ENCODE results near the gene TMEM179. TPM values are rescaled to one million over a fixed set of nuclear protein-coding genes. Genes with fewer than 3 reads are reported as not detected.

Gene TMEM179
- total RNA-seq, 1 experiment from 2014 or later, result not detected

DNA sequence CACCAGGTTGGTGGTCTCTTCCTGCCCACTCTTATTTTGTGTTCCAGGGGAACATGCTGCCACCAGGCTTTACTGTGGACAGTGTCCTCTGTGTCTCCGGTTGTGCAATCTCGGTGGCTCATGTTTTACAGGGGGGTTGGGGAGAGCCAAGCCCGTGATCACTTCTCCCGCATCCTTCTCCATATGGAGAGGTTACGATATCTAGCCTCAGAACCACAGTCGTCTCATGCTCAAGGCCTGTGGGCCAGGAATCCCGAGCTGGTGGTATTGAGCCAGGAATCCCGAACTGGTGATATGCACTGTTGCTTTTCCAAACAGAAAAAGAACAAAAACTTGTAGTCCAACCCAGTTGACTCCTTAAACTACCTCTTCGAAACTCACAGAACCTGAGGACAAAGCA is 47.8 kb upstream of the TMEM179 start:
- no peak overlapping the region for H3K4me3 ChIP-seq (ENCODE audit: low read length)
- TF ChIP-seq EZH2phosphoT487 (IDR thresholded peaks at IDR 0.05; ENCODE audit: borderline replicate concordance, low read length) (no peak), EZH2 (IDR thresholded peaks at IDR 0.05; ENCODE audit: low read length, unreplicated experiment) (no peak)
- TF ChIP-seq, protein P1, sequence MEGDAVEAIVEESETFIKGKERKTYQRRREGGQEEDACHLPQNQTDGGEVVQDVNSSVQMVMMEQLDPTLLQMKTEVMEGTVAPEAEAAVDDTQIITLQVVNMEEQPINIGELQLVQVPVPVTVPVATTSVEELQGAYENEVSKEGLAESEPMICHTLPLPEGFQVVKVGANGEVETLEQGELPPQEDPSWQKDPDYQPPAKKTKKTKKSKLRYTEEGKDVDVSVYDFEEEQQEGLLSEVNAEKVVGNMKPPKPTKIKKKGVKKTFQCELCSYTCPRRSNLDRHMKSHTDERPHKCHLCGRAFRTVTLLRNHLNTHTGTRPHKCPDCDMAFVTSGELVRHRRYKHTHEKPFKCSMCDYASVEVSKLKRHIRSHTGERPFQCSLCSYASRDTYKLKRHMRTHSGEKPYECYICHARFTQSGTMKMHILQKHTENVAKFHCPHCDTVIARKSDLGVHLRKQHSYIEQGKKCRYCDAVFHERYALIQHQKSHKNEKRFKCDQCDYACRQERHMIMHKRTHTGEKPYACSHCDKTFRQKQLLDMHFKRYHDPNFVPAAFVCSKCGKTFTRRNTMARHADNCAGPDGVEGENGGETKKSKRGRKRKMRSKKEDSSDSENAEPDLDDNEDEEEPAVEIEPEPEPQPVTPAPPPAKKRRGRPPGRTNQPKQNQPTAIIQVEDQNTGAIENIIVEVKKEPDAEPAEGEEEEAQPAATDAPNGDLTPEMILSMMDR (conservative IDR thresholded peaks at IDR 0.05; ENCODE audit: low read depth, low read length), result no peak
- intact Hi-C loops (cut with micrococcal nuclease), result no loop called here
- BruUV-seq (replicated peaks), result no TSS peak
- CTCF ChIA-PET, result no interaction called here
- POLR2A ChIA-PET (ENCODE audit: unreplicated experiment), result no interaction called here
- no peak for DNase-seq
- H2AFZ ChIP-seq (ENCODE audit: low read length), result no peak overlapping the region
- H3K4me2 ChIP-seq (ENCODE audit: low read length), result no peak overlapping the region
- no peak overlapping the region for H3K9ac ChIP-seq (ENCODE audit: low read length)
- H3K27me3 ChIP-seq (ENCODE audit: low read length), result no peaks in the 10 kb centered on the region
- H3K27ac ChIP-seq (ENCODE audit: low read length), result no peak overlapping the region
- H3F3A ChIP-seq (ENCODE audit: low read length, unreplicated experiment), result no peaks in the 10 kb centered on the region
- no peaks in the 10 kb centered on the region for H4K20me1 ChIP-seq (ENCODE audit: low read length)
- no peaks in the 10 kb centered on the region for H3K9me2 ChIP-seq (replicated peaks; ENCODE audit: low read length)
- no peaks in the 10 kb centered on the region for H3K36me3 ChIP-seq (ENCODE audit: low read depth, low read length)
- no peak for ATAC-seq
- no peaks in the 10 kb centered on the region for H3K79me2 ChIP-seq (ENCODE audit: low read length)
- H3K4me1 ChIP-seq (ENCODE audit: insufficient read depth, low read length), result no peaks in the 10 kb centered on the region
- no peaks in the 10 kb centered on the region for H3K9me3 ChIP-seq (ENCODE audit: low read length)

DNA sequence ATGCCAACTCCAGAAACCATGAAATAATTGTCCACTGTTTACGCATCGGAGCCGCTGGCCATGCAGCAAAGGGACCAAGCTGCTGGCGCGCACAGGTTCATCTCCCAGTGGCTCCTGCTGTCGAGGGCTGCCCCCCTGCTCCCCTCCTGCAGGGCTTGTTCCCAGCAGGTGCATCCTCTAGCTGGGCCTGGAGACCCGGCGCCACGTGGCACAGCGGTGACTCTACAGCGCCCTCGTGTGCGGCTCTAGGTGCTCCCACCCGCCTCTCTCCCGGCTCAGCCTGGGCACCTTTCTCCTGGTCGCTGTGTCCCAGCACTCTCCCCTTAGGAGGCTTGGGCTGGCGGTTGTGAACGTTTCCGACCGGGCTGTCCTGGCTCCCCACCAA is 47.3 kb upstream of the TMEM179 start:
- CTCF ChIA-PET, result no interaction called here
- no peaks in the 10 kb centered on the region for H3K36me3 ChIP-seq (ENCODE audit: low read depth, low read length)
- ATAC-seq (no peak), DNase-seq (no peak)
- no peaks in the 10 kb centered on the region for H4K20me1 ChIP-seq (ENCODE audit: low read length)
- intact Hi-C loops (cut with micrococcal nuclease), result loop anchor here (2.0 kb wide), 1 partner anchor 37 kb away; the partner anchor contains the start of gene INF2
- H3K9ac ChIP-seq (ENCODE audit: low read length), result no peak overlapping the region
- TF ChIP-seq EZH2 (IDR thresholded peaks at IDR 0.05; ENCODE audit: low read length, unreplicated experiment) (no peak), EZH2phosphoT487 (IDR thresholded peaks at IDR 0.05; ENCODE audit: borderline replicate concordance, low read length) (no peak)
- TF ChIP-seq, protein P1 (conservative IDR thresholded peaks at IDR 0.05; ENCODE audit: low read depth, low read length), result no peak
- no peak overlapping the region for H3K27ac ChIP-seq (ENCODE audit: low read length)
- no peaks in the 10 kb centered on the region for H3F3A ChIP-seq (ENCODE audit: low read length, unreplicated experiment)
- H3K27me3 ChIP-seq (ENCODE audit: low read length), result no peaks in the 10 kb centered on the region
- no peaks in the 10 kb centered on the region for H3K9me2 ChIP-seq (replicated peaks; ENCODE audit: low read length)
- POLR2A ChIA-PET (ENCODE audit: unreplicated experiment), result no interaction called here
- no peaks in the 10 kb centered on the region for H3K4me1 ChIP-seq (ENCODE audit: insufficient read depth, low read length)
- H3K4me3 ChIP-seq (ENCODE audit: low read length), result no peak overlapping the region
- H2AFZ ChIP-seq (ENCODE audit: low read length), result no peak overlapping the region
- H3K9me3 ChIP-seq (ENCODE audit: low read length), result no peaks in the 10 kb centered on the region
- BruUV-seq (replicated peaks), result no TSS peak
- no peaks in the 10 kb centered on the region for H3K79me2 ChIP-seq (ENCODE audit: low read length)
- no peak overlapping the region for H3K4me2 ChIP-seq (ENCODE audit: low read length)

DNA sequence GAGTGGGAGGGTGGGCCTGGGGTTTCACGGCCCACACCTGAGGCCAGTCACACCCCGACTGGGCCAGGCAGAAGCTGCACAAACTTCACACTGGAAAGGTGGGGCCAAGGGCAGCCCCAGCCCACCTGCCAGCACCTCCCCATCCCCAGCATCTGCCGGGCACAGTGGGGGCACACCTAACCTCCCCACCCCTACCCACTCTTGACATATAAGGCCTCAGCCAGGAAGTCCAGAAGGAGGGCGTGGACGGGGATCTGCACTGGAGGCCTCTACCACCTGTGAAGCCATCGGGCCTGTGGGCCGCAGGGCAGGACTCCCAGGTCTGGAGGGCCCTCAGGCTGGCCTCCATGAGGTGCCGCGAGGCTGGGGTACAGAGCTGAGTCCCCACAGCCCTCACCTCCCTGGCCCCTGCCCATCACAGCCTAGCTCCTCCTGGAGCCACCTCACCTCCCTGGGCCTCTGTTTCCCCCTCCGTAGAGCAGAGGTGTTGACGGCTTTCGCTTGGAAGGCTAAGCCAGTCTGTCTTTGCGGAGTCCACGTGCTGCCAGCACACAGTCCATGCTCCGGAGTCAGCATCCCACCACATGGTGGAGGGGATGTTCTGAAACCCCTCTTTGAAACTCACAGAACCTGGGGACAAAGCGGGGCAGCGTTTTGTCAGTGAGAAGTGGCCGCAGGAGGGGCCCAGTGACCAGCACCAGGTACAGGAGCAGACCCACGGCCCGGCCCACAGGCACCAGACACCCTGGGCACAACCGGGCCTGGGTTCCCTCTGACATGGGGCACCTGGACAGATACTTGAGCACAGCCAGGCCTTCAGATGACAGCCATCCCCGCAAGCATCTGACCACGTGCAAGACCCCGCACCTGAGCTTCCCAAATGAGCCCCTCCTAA is 46.7 kb upstream of the TMEM179 start:
- no peaks in the 10 kb centered on the region for H3K79me2 ChIP-seq (ENCODE audit: low read length)
- no peak overlapping the region for H2AFZ ChIP-seq (ENCODE audit: low read length)
- POLR2A ChIA-PET (ENCODE audit: unreplicated experiment), result no interaction called here
- H3K36me3 ChIP-seq (ENCODE audit: low read depth, low read length), result no peaks in the 10 kb centered on the region
- TF ChIP-seq, protein P1 (conservative IDR thresholded peaks at IDR 0.05; ENCODE audit: low read depth, low read length), result no peak
- TF ChIP-seq EZH2 (IDR thresholded peaks at IDR 0.05; ENCODE audit: low read length, unreplicated experiment) (no peak), EZH2phosphoT487 (IDR thresholded peaks at IDR 0.05; ENCODE audit: borderline replicate concordance, low read length) (no peak)
- no peaks in the 10 kb centered on the region for H3K27me3 ChIP-seq (ENCODE audit: low read length)
- no peaks in the 10 kb centered on the region for H4K20me1 ChIP-seq (ENCODE audit: low read length)
- H3K27ac ChIP-seq (ENCODE audit: low read length), result no peak overlapping the region
- ATAC-seq, result no peak
- H3K9me3 ChIP-seq (ENCODE audit: low read length), result no peaks in the 10 kb centered on the region
- no peaks in the 10 kb centered on the region for H3K4me1 ChIP-seq (ENCODE audit: insufficient read depth, low read length)
- no TSS peak for BruUV-seq (replicated peaks)
- no peak overlapping the region for H3K9ac ChIP-seq (ENCODE audit: low read length)
- H3F3A ChIP-seq (ENCODE audit: low read length, unreplicated experiment), result no peaks in the 10 kb centered on the region
- intact Hi-C loops (cut with micrococcal nuclease), result loop anchor here (1.0 to 2.0 kb wide), 2 partner anchors 38 to 57 kb away; partner anchors contain the start of gene INF2
- no peaks in the 10 kb centered on the region for H3K9me2 ChIP-seq (replicated peaks; ENCODE audit: low read length)
- H3K4me2 ChIP-seq (ENCODE audit: low read length), result no peak overlapping the region
- CTCF ChIA-PET, result interaction anchor here (0.5 kb wide), 1 partner anchor 98 kb away, joined by 3 read pairs; no protein-coding TSS in a partner anchor
- no peak for DNase-seq
- no peak overlapping the region for H3K4me3 ChIP-seq (ENCODE audit: low read length)
